ENCODE data around the gene TRAPPC6A. TPM values are rescaled to one million over a fixed set of nuclear protein-coding genes. Genes with fewer than 3 reads are reported as not detected.

Gene TRAPPC6A
- total and polyA plus RNA-seq, 5 donors from 2014 or later = 54.7 to 182 (median 164) TPM

DNA sequence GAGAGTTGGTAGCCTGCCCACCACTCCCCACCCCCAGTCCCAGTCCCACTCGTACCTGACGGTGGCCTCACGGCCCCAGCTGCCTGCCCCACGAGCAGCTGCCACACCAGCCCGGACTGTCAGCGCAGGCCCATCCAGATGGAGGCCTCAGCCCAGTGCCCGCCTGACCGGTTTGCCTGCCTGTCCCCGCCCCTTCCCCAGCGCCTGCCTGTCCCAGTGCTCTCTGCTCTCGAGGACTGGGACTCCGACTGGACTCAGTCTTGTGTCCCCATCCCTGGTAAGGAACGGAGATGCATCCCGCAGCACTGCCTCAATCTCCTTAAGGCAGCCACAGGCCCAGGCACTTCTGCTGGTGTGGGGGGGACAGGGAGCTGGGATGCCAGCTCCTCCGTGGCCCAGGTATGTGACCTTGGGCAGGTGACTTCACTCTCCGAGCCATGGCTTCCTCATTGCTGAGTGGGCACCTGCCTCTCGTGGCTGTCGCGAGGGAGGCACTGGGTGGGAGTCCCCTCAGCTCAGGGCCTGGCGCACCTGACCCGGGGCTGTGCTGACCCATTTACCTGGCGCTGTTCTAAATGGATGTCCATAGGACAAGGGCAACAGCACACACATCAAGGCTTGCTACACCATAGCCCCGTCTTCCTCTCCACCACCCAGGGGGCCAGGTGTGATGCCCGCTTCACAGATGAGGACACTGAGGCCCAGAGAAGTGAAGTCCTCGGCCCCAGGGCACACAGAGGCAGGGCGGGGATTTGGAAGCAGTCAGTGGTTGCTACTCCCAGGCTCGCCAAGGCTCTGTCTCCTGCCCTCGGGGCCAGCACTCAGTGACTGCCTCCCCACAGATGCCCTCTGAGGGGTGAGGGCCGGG lies 16.9 kb downstream of the TRAPPC6A start, which contains the start of gene NKPD1:
Gene NKPD1, minus strand, starts transcription at position 113 of the 868 bp plus-strand sequence. CDS start 832 bp downstream, outside the sequence.
- Mint-ChIP-seq H3K4me1 (peaks cover 0 to 26% (median 14%) of the 10 kb centered on the region in 4 donors), H3K27ac (no peak within 1 kb of the TSS), H3K36me3 (no peaks in the 10 kb centered on the region), H3K27me3 (peaks cover 2% of the 10 kb centered on the region), H3K9me3 (peaks cover 0 to 2% (median 0%) of the 10 kb centered on the region in 7 donors), H3K4me3 (no peak within 1 kb of the TSS)
- ATAC-seq (ENCODE audit: low read depth in 2 of 2) = no peak
- no peak for DNase-seq
- Histone ChIP-seq H3K9me3 (ENCODE audit: control insufficient read depth in 2 of 2, low read length in 2 of 2) (no peaks in the 10 kb centered on the region), H3K27ac (ENCODE audit: insufficient read depth, low read length, poor library complexity, severe bottlenecking) (no peak within 1 kb of the TSS), H3K27me3 (ENCODE audit: control insufficient read depth, insufficient read depth, low read length) (no peaks in the 10 kb centered on the region), H3K4me3 (ENCODE audit: low read depth, low read length) (no peak within 1 kb of the TSS), H3K4me1 (ENCODE audit: control insufficient read depth, insufficient read depth, low read length, poor library complexity, severe bottlenecking) (peaks cover 17% of the 10 kb centered on the region), H3K36me3 (ENCODE audit: control insufficient read depth, insufficient read depth, low read length) (no peaks in the 10 kb centered on the region)

DNA sequence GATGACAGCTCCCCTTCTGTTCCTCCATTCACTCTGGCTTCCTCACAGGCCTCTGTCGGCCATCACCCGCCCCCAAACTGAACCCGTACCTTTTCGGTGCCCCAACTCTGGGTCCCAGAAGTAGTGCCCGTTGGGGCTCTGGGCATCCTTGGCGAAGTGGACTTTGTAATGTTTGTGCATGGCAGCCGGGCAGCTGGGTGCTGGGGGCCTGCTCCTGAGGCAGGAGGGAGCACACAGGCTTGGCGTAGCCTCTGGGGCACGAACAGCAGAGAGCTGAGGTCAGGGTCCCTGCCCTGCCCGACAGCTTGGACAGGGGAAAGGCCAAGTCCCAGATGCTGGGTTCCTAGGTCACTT lies 18.1 kb downstream of the TRAPPC6A start:
- H3K4me3 Mint-ChIP-seq = no peak overlapping the region
- DNase-seq (no peak), ATAC-seq (ENCODE audit: low read depth in 2 of 2) (no peak)
- H3K9me3 Mint-ChIP-seq = peaks cover 0 to 2% (median 0%) of the 10 kb centered on the region in 7 donors
- H3K4me1 Mint-ChIP-seq = peaks cover 0 to 21% (median 10%) of the 10 kb centered on the region in 4 donors
- Histone ChIP-seq H3K36me3 (ENCODE audit: control insufficient read depth, insufficient read depth, low read length) (no peaks in the 10 kb centered on the region), H3K4me1 (ENCODE audit: control insufficient read depth, insufficient read depth, low read length, poor library complexity, severe bottlenecking) (peaks cover 14% of the 10 kb centered on the region), H3K9me3 (ENCODE audit: control insufficient read depth in 2 of 2, low read length in 2 of 2) (no peaks in the 10 kb centered on the region), H3K27ac (ENCODE audit: insufficient read depth, low read length, poor library complexity, severe bottlenecking) (no peak overlapping the region), H3K27me3 (ENCODE audit: control insufficient read depth, insufficient read depth, low read length) (no peaks in the 10 kb centered on the region), H3K4me3 (ENCODE audit: low read depth, low read length) (no peak overlapping the region)
- peaks cover 8% of the 10 kb centered on the region for H3K27me3 Mint-ChIP-seq
- no peaks in the 10 kb centered on the region for H3K36me3 Mint-ChIP-seq
- no peak overlapping the region for H3K27ac Mint-ChIP-seq

DNA sequence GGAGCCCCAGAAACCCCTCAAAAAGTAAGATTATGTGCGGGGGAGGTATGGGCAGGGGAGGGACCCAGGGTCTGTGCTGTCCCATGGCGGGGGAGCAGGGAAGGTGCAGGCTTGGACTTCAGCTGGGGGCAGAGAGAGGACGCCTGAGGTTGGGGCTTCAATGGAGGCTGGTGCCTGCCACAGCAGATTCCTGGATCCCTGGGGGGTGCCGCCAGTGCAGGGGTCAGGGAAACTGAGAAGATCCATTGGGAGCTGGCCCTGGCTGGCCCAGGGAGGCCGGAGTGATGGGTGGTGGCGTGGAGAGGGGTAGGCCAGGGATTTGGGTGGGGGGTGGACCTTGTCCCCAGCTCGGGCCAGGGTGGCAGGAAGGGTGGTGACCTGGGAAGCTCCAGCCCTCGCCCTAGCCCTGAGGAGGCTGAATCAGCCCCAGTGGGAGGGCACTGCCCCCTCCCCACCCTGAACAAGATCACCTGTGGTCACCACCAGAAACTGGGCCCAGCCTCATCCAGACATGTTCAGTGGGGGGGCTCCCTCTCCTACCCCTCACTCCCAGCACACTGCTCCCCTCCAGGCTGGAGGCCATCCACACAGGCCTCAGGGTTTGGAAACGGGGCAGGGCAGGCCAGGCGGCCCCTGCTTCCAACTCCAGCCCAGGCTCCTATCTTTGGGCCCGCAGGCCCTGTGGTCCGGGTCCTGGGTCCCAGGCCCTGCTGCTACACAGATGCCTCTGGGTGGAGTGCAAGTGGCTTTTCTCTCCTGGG lies 18.6 kb downstream of the TRAPPC6A start:
- H3K27me3 Mint-ChIP-seq = peaks cover 8% of the 10 kb centered on the region
- DNase-seq = no peak
- H3K27ac ChIP-seq (ENCODE audit: insufficient read depth, low read length, poor library complexity, severe bottlenecking) = no peak overlapping the region
- H3K4me3 Mint-ChIP-seq = no peak overlapping the region
- no peaks in the 10 kb centered on the region for H3K36me3 ChIP-seq (ENCODE audit: control insufficient read depth, insufficient read depth, low read length)
- no peak overlapping the region for H3K27ac Mint-ChIP-seq
- no peak for ATAC-seq (ENCODE audit: low read depth in 2 of 2)
- no peaks in the 10 kb centered on the region for H3K36me3 Mint-ChIP-seq
- H3K4me1 Mint-ChIP-seq = peaks cover 0 to 18% (median 9%) of the 10 kb centered on the region in 4 donors
- peaks cover 8% of the 10 kb centered on the region for H3K4me1 ChIP-seq (ENCODE audit: control insufficient read depth, insufficient read depth, low read length, poor library complexity, severe bottlenecking)
- H3K9me3 ChIP-seq (ENCODE audit: control insufficient read depth in 2 of 2, low read length in 2 of 2) = no peaks in the 10 kb centered on the region
- H3K4me3 ChIP-seq (ENCODE audit: low read depth, low read length) = no peak overlapping the region
- H3K27me3 ChIP-seq (ENCODE audit: control insufficient read depth, insufficient read depth, low read length) = no peaks in the 10 kb centered on the region
- peaks cover 0 to 2% (median 0%) of the 10 kb centered on the region in 7 donors for H3K9me3 Mint-ChIP-seq

GRCh38 chr19:45158503-45159209 lies 19.4 kb downstream of the TRAPPC6A start:
- H3K27me3 Mint-ChIP-seq = peaks cover 13% of the 10 kb centered on the region

DNA sequence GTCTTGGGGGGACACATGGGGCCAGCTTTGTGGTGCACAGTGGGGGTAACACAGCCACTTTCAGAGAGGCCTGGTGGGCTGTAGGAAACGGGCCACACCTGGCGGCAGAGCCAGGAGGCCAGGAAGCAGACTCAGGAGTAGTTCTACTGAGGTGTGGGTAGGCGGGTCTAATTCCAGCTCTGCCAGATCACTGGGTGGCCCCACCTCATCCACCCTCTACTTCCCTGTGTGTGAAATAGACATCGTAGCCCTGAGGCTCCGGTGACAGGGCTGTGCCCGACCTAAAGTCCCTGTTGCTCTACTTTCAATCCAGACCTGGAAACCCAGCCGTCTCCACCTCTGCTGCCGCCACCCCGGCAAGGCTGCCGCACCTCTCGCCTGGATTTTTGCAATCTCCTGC lies 21.3 kb downstream of the TRAPPC6A start:
- Mint-ChIP-seq H3K27ac (no peak overlapping the region), H3K9me3 (peaks cover 0 to 2% (median 0%) of the 10 kb centered on the region in 7 donors), H3K27me3 (peaks cover 20% of the 10 kb centered on the region), H3K4me3 (no peak overlapping the region), H3K36me3 (no peaks in the 10 kb centered on the region), H3K4me1 (peaks cover 0 to 23% (median 7%) of the 10 kb centered on the region in 4 donors)
- H3K27ac ChIP-seq (ENCODE audit: insufficient read depth, low read length, poor library complexity, severe bottlenecking) = no peak overlapping the region
- DNase-seq (no peak), ATAC-seq (ENCODE audit: low read depth in 2 of 2) (no peak)
- H3K4me1 ChIP-seq (ENCODE audit: control insufficient read depth, insufficient read depth, low read length, poor library complexity, severe bottlenecking) = peaks cover 24% of the 10 kb centered on the region
- no peak overlapping the region for H3K4me3 ChIP-seq (ENCODE audit: low read depth, low read length)
- no peaks in the 10 kb centered on the region for H3K36me3 ChIP-seq (ENCODE audit: control insufficient read depth, insufficient read depth, low read length)
- H3K9me3 ChIP-seq (ENCODE audit: control insufficient read depth in 2 of 2, low read length in 2 of 2) = no peaks in the 10 kb centered on the region
- H3K27me3 ChIP-seq (ENCODE audit: control insufficient read depth, insufficient read depth, low read length) = no peaks in the 10 kb centered on the region

More at GRCh38 chr19:45158503-45159209, 19.4 kb downstream of the TRAPPC6A start:
- H3K36me3 ChIP-seq (ENCODE audit: control insufficient read depth, insufficient read depth, low read length) = no peaks in the 10 kb centered on the region
- no peak overlapping the region for H3K27ac Mint-ChIP-seq
- no peak overlapping the region for H3K4me3 Mint-ChIP-seq
- H3K4me1 ChIP-seq (ENCODE audit: control insufficient read depth, insufficient read depth, low read length, poor library complexity, severe bottlenecking) = peaks cover 7% of the 10 kb centered on the region
- H3K27me3 ChIP-seq (ENCODE audit: control insufficient read depth, insufficient read depth, low read length) = no peaks in the 10 kb centered on the region
- no peaks in the 10 kb centered on the region for H3K9me3 ChIP-seq (ENCODE audit: control insufficient read depth in 2 of 2, low read length in 2 of 2)
- peaks cover 0 to 2% (median 0%) of the 10 kb centered on the region in 7 donors for H3K9me3 Mint-ChIP-seq
- no peaks in the 10 kb centered on the region for H3K36me3 Mint-ChIP-seq
- DNase-seq = no peak
- no peak for ATAC-seq (ENCODE audit: low read depth in 2 of 2)
- H3K4me3 ChIP-seq (ENCODE audit: low read depth, low read length) = no peak overlapping the region
- H3K27ac ChIP-seq (ENCODE audit: insufficient read depth, low read length, poor library complexity, severe bottlenecking) = no peak overlapping the region
- peaks cover 0 to 18% (median 9%) of the 10 kb centered on the region in 4 donors for H3K4me1 Mint-ChIP-seq

DNA sequence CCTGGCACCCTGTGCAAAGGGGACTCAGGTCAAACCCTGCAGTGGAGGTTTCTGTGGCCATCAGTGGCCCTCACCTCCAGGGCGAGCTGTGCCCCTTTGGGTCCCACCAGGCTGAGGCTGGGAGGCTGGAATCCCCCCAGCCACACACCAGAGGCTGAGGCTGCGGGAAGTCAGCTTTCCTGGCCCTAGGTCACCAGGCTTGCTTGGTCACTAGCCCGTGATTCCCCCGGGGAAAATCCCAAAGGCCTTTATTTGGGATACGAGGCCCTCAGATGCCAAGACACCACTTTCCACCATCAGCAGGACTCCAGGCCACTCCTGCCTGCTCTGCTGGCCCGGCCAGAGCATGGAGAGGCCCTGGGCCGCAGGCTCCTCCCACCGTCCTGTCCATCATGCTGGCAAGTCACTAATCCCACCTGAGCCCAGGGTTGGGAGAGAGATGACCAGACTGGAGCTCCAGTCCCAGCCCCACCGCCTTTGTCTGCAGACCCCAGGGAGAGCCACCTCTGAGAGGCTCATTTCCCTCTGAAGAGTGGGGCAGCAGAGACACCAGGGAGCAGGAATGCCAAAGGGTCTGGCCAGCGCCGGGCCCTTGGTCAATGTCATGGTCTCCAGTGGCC lies 21.9 kb downstream of the TRAPPC6A start:
- no peaks in the 10 kb centered on the region for H3K36me3 Mint-ChIP-seq
- peaks cover 20% of the 10 kb centered on the region for H3K27me3 Mint-ChIP-seq
- no peak overlapping the region for H3K4me3 Mint-ChIP-seq
- no peak for ATAC-seq (ENCODE audit: low read depth in 2 of 2)
- H3K27me3 ChIP-seq (ENCODE audit: control insufficient read depth, insufficient read depth, low read length) = no peaks in the 10 kb centered on the region
- H3K9me3 ChIP-seq (ENCODE audit: control insufficient read depth in 2 of 2, low read length in 2 of 2) = no peaks in the 10 kb centered on the region
- peaks cover 0 to 27% (median 7%) of the 10 kb centered on the region in 4 donors for H3K4me1 Mint-ChIP-seq
- no peak overlapping the region for H3K27ac Mint-ChIP-seq
- no peaks in the 10 kb centered on the region for H3K36me3 ChIP-seq (ENCODE audit: control insufficient read depth, insufficient read depth, low read length)
- no peak overlapping the region for H3K4me3 ChIP-seq (ENCODE audit: low read depth, low read length)
- H3K4me1 ChIP-seq (ENCODE audit: control insufficient read depth, insufficient read depth, low read length, poor library complexity, severe bottlenecking) = peaks cover 26% of the 10 kb centered on the region
- DNase-seq = no peak
- H3K27ac ChIP-seq (ENCODE audit: insufficient read depth, low read length, poor library complexity, severe bottlenecking) = no peak overlapping the region
- H3K9me3 Mint-ChIP-seq = peaks cover 0 to 2% (median 0%) of the 10 kb centered on the region in 7 donors

All from CD4-positive, CD25-positive, alpha-beta regulatory T cell (primary cell).